Fibroblast of skin of left biceps (primary cell): ENCODE measurements around the gene CXCR5.
A peak's percentile ranks its signal among the peaks of the same experiment; 100 is the strongest.

Source experiments
- DNase-seq, 2 experiments: peaks; one replicate each; pipeline ENCODE4 v3.0.0-alpha.2; 2013; ENCODE audit warnings: low read depth in 2 of 2

Gene CXCR5

GRCh38 chr11:118912742-118913410 is 29.2 kb downstream of the CXCR5 start:
- no peak for DNase-seq

GRCh38 chr11:118913411-118914125 is 29.9 kb downstream of the CXCR5 start:
- DNase-seq = no peak

GRCh38 chr11:118914178-118914918 is 30.7 kb downstream of the CXCR5 start:
- no peak for DNase-seq

- no peak for DNase-seq
Observed at GRCh38 chr11:118914987-118915386, 31.3 kb downstream of the CXCR5 start.

GRCh38 chr11:118915396-118915795 is 31.7 kb downstream of the CXCR5 start:
- no peak for DNase-seq

GRCh38 chr11:118915941-118916841 is 32.5 kb downstream of the CXCR5 start:
- DNase-seq = no peak

GRCh38 chr11:118916842-118917388 is 33.2 kb downstream of the CXCR5 start:
- no peak for DNase-seq

GRCh38 chr11:118917481-118918127 is 33.9 kb downstream of the CXCR5 start:
- no peak for DNase-seq

- peak in 1 of 2 experiments; percentile 74 for DNase-seq
Observed at GRCh38 chr11:118918128-118918685, 34.5 kb downstream of the CXCR5 start.

GRCh38 chr11:118918686-118919280 is 35.1 kb downstream of the CXCR5 start:
- no peak for DNase-seq

- DNase-seq = no peak
Observed at GRCh38 chr11:118921121-118921928, 37.6 kb downstream of the CXCR5 start.

- no peak for DNase-seq
Observed at GRCh38 chr11:118921929-118922744, 38.4 kb downstream of the CXCR5 start.

- DNase-seq = no peak
Observed at GRCh38 chr11:118922745-118923627, 39.3 kb downstream of the CXCR5 start.

- no peak for DNase-seq
Observed at GRCh38 chr11:118923721-118924587, 40.3 kb downstream of the CXCR5 start.

- no peak for DNase-seq
Observed at GRCh38 chr11:118924591-118925585, 41.2 kb downstream of the CXCR5 start.
